Neural cell (in vitro differentiated cells): Measurements from ENCODE around the gene YBX2. TPM values are rescaled to one million over a fixed set of nuclear protein-coding genes. Genes with fewer than 3 reads are reported as not detected.

Experiments
- H2AFZ ChIP-seq: fragments of 200-600, 300-800 bp; sonication (generic), shearing (Covaris generic); 2 replicates; pipeline ENCODE4 v1.6.0; 2014; ENCODE audit warnings: low read depth, mild to moderate bottlenecking, antibody characterized with exemption, low read length, moderate library complexity
- H3F3A ChIP-seq: fragments of 200-600 bp; shearing (Covaris generic); 2 replicates; pipeline ENCODE4 v1.6.1; 2016; ENCODE audit warnings: mild to moderate bottlenecking, moderate library complexity, mixed read lengths, antibody characterized with exemption, low read length; ENCODE audit not compliant: insufficient read depth, poor library complexity, severe bottlenecking
- H3K27ac ChIP-seq: fragments of 200-600, 300-800 bp; sonication (generic), shearing (Covaris generic); 2 replicates; pipeline ENCODE4 v1.5.1; 2014; ENCODE audit warnings: mild to moderate bottlenecking, low read length, moderate library complexity
- H3K27me3 ChIP-seq: fragments of 300-800, 200-600 bp; sonication (generic), shearing (Covaris generic); 2 replicates; pipeline ENCODE4 v1.6.0; 2014; ENCODE audit warnings: mild to moderate bottlenecking, low read depth, low read length, moderate library complexity; ENCODE audit not compliant: insufficient read depth
- H3K36me3 ChIP-seq: fragments of 300-800, 200-600 bp; sonication (generic), shearing (Covaris generic); 2 replicates; pipeline ENCODE4 v1.5.1; 2014; ENCODE audit warnings: mild to moderate bottlenecking, antibody characterized with exemption, low read length, moderate library complexity; ENCODE audit not compliant: insufficient read depth
- H3K4me2 ChIP-seq: fragments of 300-800, 200-600 bp; sonication (generic), shearing (Covaris generic); 2 replicates; pipeline ENCODE4 v1.6.0; 2014; ENCODE audit warnings: mild to moderate bottlenecking, low read length
- H3K4me3 ChIP-seq: fragments of 300-800, 200-600 bp; sonication (generic), shearing (Covaris generic); 2 replicates; pipeline ENCODE4 v1.5.1; 2014; ENCODE audit warnings: mild to moderate bottlenecking, low read length, moderate library complexity
- H3K79me2 ChIP-seq: fragments of 200-600 bp; shearing (Covaris generic); replicated peaks from 2 replicates; pipeline ENCODE4 v1.6.0; 2014; ENCODE audit warnings: mild to moderate bottlenecking, low read length, moderate library complexity; ENCODE audit not compliant: insufficient read depth
- H3K9ac ChIP-seq: fragments of 300-800, 200-600 bp; sonication (generic), shearing (Covaris generic); 2 replicates; pipeline ENCODE4 v1.6.1; 2016; ENCODE audit warnings: mild to moderate bottlenecking, low read length, mixed read lengths
- H3K9me2 ChIP-seq: fragments of 200-600 bp; shearing (Covaris generic); 2 replicates; pipeline ENCODE4 v1.6.1; 2016; ENCODE audit warnings: mild to moderate bottlenecking, low read length, mixed read lengths; ENCODE audit not compliant: insufficient read depth
- H3K9me3 ChIP-seq: fragments of 200-600, 300-800 bp; sonication (generic), shearing (Covaris generic); 2 replicates; pipeline ENCODE4 v1.6.1; 2016; ENCODE audit warnings: mild to moderate bottlenecking, mixed run types, low read length, moderate library complexity, mixed read lengths
- H4K20me1 ChIP-seq: fragments of 200-600 bp; shearing (Covaris generic); 2 replicates; pipeline ENCODE4 v1.6.1; 2016; ENCODE audit warnings: mild to moderate bottlenecking, mixed run types; ENCODE audit not compliant: insufficient read depth
- EP300 ChIP-seq: fragments of 450-650 bp; conservative IDR thresholded peaks from 2 replicates; pipeline ENCODE4 v1.6.1; 2014; ENCODE audit warnings: antibody characterized with exemption, mild to moderate bottlenecking, moderate library complexity; ENCODE audit not compliant: poor library complexity, severe bottlenecking
- EZH2 ChIP-seq: fragments of 200-600, 300-800 bp; shearing (Covaris generic), sonication (generic); IDR thresholded peaks from 2 replicates; pipeline ENCODE4 v1.6.1; 2014; ENCODE audit warnings: antibody characterized with exemption, low read length, borderline replicate concordance, mild to moderate bottlenecking; ENCODE audit not compliant: insufficient read depth, poor library complexity, severe bottlenecking
- MXI1 ChIP-seq: fragments of 450-650 bp; conservative IDR thresholded peaks from 2 replicates; pipeline ENCODE4 v1.6.1; 2014; ENCODE audit warnings: antibody characterized with exemption, mild to moderate bottlenecking; ENCODE audit not compliant: poor library complexity, severe bottlenecking
- POLR2AphosphoS5 ChIP-seq: IDR thresholded peaks from 2 replicates; pipeline ENCODE4 v1.6.1; 2012
- RAD21 ChIP-seq: fragments of 450-650 bp; conservative IDR thresholded peaks from 2 replicates; pipeline ENCODE4 v1.6.1; 2014; ENCODE audit warnings: antibody characterized with exemption, mild to moderate bottlenecking, moderate library complexity
- SMC3 ChIP-seq: fragments of 450-650 bp; conservative IDR thresholded peaks from 2 replicates; pipeline ENCODE4 v1.6.1; 2014; ENCODE audit warnings: antibody characterized with exemption, mild to moderate bottlenecking, moderate library complexity; ENCODE audit not compliant: poor library complexity
- TAF1 ChIP-seq: IDR thresholded peaks from 2 replicates; pipeline ENCODE4 v1.6.1; 2012; ENCODE audit warnings: low read depth
- polyA plus RNA-seq: library from polyadenylated mRNA; depleted of rRNA; stranded (reverse); fragments of >200 nt; gene quantifications from 2 replicates; pipeline ENCODE4 v1.2.3, GENCODE V29; 2014
- TF ChIP-seq, protein P1 (sequence below): IDR thresholded peaks from 2 replicates; pipeline ENCODE4 v1.6.1; 2012; ENCODE audit warnings: borderline replicate concordance
- TF ChIP-seq, protein P2 (sequence below): fragments of 450-650 bp; IDR thresholded peaks from 2 replicates; pipeline ENCODE4 v1.5.1; 2014; ENCODE audit warnings: antibody characterized with exemption, mild to moderate bottlenecking, moderate library complexity; ENCODE audit not compliant: poor library complexity, severe bottlenecking

The YBX2 gene
- polyA plus RNA-seq, 1 donor from 2014 or later: 2.1 TPM

DNA sequence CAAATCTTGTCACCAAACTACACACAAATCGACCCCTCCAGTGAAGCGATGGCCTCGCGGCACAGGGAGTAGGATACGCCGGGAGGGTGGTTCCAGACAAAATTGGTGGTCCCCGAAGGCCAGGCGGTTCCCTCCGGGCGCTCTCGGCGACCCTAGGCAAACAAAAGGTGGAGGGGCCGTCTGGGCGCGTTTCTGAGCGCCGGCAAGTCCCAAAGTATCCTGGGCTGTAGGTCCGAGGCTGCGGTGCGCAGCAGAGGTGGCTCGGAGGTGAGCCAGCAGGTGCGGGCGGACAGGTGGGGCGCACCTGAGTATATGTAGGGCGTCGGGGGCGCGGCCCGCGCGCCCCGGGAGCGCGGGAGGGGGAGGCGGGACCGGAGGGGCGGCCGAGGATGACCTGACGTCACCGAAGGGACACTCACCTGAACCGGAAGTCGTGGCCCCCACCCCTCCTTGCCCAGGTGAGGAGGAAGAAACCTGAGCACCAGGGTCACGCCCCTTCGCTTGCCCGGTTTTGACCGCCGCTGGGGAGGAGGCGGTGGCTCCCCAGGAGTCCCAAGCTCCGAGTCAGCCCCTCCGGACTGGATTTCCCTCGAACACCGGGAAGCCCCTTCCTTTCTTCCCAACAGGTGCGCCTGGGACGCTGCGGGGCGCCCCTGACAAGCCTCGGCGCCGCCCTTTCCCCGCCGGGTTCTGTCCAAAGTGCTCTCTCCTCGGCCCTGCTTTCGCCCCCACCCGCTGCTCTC, 32.1 kb downstream of the YBX2 start, which contains the start of gene CLDN7:
TSS of gene CLDN7 (minus strand) at position 287 of the 743 bp plus-strand sequence. CDS start 435 bp downstream, outside the sequence.
- no peaks in the 10 kb centered on the region for H3K9me3 ChIP-seq
- H3K36me3 ChIP-seq: peaks cover 4% of the 10 kb centered on the region
- H3K27me3 ChIP-seq: peaks cover 60% of the 10 kb centered on the region
- H4K20me1 ChIP-seq: no peaks in the 10 kb centered on the region
- no peak within 1 kb of the TSS for H3K27ac ChIP-seq
- no peaks in the 10 kb centered on the region for H3K9me2 ChIP-seq
- no peaks in the 10 kb centered on the region for H3K79me2 ChIP-seq
- no peaks in the 10 kb centered on the region for H3F3A ChIP-seq
- no peak for TF ChIP-seq POLR2AphosphoS5
- TF ChIP-seq EZH2: peak; percentile 48
- no peak for TF ChIP-seq MXI1
- TF ChIP-seq SMC3: no peak
- TF ChIP-seq TAF1: no peak
- H3K9ac ChIP-seq: no peak within 1 kb of the TSS
- H3K4me3 ChIP-seq: peak within 1 kb of the TSS; percentile 50
- no peak within 1 kb of the TSS for H2AFZ ChIP-seq
- no peak within 1 kb of the TSS for H3K4me2 ChIP-seq

DNA sequence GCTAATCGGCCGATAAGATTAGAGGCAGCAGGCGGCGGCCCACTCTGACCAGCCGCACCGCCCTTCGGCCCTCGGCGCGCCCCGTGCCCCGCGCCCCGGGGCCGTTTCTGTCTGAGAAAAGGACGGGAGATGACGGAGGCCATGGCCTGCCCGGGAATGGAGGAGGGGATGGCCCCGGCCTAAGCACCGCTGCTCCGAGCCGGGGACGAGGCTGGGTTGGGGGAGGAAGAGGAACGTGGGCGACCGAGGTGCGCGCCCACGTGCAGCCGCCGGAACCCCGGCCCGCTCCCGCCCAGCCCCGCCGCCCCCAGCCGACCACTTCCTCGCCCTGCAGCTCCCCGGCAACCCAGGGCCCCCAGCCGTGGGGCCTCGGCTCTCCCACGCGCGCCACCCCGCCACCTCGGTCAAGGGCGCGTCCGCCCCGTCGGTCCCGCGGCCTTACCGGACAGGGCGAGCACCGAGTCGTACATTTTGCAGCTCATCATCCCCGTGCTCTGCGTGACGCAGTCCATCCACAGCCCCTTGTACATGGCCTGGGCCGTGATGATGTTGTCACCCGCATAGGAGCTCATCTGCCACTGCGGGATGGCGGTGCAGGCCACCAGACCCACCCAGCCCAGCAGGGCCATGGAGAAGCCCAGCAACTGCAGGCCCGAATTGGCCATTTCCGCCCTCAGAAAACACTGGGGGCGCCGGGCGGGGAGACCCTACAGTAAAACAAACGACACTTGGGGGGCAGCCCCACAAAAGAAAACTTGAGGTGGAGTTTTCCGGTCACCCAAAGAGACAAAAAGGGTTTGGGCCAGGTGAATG, 32.9 kb downstream of the YBX2 start:
- Histone ChIP-seq H3K9me3 (no peaks in the 10 kb centered on the region), H4K20me1 (no peaks in the 10 kb centered on the region), H3K9ac (no peak overlapping the region), H3K4me2 (no peak overlapping the region), H3K9me2 (no peaks in the 10 kb centered on the region), H3K36me3 (peaks cover 4% of the 10 kb centered on the region), H3K27me3 (peaks cover 60% of the 10 kb centered on the region), H3K79me2 (no peaks in the 10 kb centered on the region), H3K4me3 (peak overlapping the region; percentile 50), H2AFZ (no peak overlapping the region), H3F3A (no peaks in the 10 kb centered on the region), H3K27ac (no peak overlapping the region)
- TF ChIP-seq POLR2AphosphoS5 (peak; percentile 4), MXI1 (no peak)

DNA sequence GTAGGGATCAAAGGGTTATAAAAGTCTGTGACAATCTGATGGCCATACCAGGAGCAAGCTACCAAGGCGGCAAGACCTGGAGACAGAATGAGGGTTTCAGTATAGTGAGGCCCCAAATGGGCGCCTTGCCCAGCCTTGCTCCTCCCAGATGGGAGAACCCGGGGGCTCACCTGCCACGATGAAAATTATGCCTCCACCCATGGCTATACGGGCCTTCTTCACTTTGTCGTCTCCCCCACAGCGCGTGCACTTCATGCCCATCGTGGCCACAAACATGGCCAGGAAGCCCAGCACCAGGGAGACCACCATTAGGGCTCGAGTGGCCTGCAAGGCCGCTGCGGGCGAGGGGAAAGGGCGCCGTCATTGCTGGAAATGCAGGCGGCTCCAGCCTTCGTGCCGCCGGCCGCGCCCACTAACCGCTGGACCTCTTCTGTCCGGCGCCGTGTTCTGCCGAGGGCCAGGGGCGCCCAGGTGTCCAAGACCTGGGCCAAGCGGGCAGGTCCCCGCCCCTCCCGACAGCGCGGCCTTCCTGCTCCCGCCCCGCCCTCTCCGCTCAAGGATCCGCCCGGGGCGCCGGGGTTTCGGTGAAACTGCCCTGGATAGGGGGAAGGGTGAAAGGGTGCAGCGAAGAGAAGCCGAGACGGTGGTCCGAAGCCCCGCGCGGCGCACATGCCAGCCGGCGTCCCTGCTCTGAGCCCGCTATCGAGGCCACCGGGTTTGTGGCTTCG, 33.6 kb downstream of the YBX2 start:
- Histone ChIP-seq H3K9ac (no peak overlapping the region), H3K9me2 (no peaks in the 10 kb centered on the region), H3K27me3 (peaks cover 56% of the 10 kb centered on the region), H3K4me2 (no peak overlapping the region), H3F3A (no peaks in the 10 kb centered on the region), H3K9me3 (no peaks in the 10 kb centered on the region), H4K20me1 (no peaks in the 10 kb centered on the region), H3K36me3 (peaks cover 4% of the 10 kb centered on the region), H3K27ac (no peak overlapping the region), H3K4me3 (peak overlapping the region; percentile 50), H2AFZ (no peak overlapping the region), H3K79me2 (no peaks in the 10 kb centered on the region)
- TF ChIP-seq SMC3 (no peak), POLR2AphosphoS5 (peak; percentile 2), EZH2 (no peak), MXI1 (no peak), EP300 (no peak), TAF1 (no peak), RAD21 (no peak)
- TF ChIP-seq, protein P1, sequence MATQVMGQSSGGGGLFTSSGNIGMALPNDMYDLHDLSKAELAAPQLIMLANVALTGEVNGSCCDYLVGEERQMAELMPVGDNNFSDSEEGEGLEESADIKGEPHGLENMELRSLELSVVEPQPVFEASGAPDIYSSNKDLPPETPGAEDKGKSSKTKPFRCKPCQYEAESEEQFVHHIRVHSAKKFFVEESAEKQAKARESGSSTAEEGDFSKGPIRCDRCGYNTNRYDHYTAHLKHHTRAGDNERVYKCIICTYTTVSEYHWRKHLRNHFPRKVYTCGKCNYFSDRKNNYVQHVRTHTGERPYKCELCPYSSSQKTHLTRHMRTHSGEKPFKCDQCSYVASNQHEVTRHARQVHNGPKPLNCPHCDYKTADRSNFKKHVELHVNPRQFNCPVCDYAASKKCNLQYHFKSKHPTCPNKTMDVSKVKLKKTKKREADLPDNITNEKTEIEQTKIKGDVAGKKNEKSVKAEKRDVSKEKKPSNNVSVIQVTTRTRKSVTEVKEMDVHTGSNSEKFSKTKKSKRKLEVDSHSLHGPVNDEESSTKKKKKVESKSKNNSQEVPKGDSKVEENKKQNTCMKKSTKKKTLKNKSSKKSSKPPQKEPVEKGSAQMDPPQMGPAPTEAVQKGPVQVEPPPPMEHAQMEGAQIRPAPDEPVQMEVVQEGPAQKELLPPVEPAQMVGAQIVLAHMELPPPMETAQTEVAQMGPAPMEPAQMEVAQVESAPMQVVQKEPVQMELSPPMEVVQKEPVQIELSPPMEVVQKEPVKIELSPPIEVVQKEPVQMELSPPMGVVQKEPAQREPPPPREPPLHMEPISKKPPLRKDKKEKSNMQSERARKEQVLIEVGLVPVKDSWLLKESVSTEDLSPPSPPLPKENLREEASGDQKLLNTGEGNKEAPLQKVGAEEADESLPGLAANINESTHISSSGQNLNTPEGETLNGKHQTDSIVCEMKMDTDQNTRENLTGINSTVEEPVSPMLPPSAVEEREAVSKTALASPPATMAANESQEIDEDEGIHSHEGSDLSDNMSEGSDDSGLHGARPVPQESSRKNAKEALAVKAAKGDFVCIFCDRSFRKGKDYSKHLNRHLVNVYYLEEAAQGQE: no peak
- TF ChIP-seq, protein P2, sequence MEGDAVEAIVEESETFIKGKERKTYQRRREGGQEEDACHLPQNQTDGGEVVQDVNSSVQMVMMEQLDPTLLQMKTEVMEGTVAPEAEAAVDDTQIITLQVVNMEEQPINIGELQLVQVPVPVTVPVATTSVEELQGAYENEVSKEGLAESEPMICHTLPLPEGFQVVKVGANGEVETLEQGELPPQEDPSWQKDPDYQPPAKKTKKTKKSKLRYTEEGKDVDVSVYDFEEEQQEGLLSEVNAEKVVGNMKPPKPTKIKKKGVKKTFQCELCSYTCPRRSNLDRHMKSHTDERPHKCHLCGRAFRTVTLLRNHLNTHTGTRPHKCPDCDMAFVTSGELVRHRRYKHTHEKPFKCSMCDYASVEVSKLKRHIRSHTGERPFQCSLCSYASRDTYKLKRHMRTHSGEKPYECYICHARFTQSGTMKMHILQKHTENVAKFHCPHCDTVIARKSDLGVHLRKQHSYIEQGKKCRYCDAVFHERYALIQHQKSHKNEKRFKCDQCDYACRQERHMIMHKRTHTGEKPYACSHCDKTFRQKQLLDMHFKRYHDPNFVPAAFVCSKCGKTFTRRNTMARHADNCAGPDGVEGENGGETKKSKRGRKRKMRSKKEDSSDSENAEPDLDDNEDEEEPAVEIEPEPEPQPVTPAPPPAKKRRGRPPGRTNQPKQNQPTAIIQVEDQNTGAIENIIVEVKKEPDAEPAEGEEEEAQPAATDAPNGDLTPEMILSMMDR: no peak
